SK-N-SH treated with all-trans-retinoic acid at 6 μM for 48 hours (cell line): ENCODE measurements around the gene U2SURP.

Source experiments
- ARNTL ChIP-seq: fragments of 450-650 bp; formaldehyde crosslinking; IDR thresholded peaks from 2 replicates; pipeline ENCODE4 v1.5.0; 2020; ENCODE audit warnings: low read depth, mild to moderate bottlenecking, moderate library complexity, borderline replicate concordance
- BACH2 ChIP-seq: fragments of 250-450 bp; sonication (Bioruptor Pico); IDR thresholded peaks from 2 replicates; pipeline ENCODE4 v1.9.0; 2021; ENCODE audit warnings: mild to moderate bottlenecking, borderline replicate concordance
- CSDC2 ChIP-seq: fragments of 250-450 bp; sonication (Bioruptor Pico); IDR thresholded peaks from 2 replicates; pipeline ENCODE4 v1.5.0; 2020; ENCODE audit warnings: mild to moderate bottlenecking, moderate library complexity
- CSRNP3 ChIP-seq: fragments of 250-450 bp; sonication (Bioruptor Pico); IDR thresholded peaks from 2 replicates; pipeline ENCODE4 v1.5.1; 2021; ENCODE audit warnings: mild to moderate bottlenecking, moderate library complexity
- GLIS3 ChIP-seq: fragments of 250-450 bp; sonication (Bioruptor Pico); IDR thresholded peaks from 2 replicates; pipeline ENCODE4 v1.5.0; 2020; ENCODE audit warnings: mild to moderate bottlenecking, moderate library complexity
- OSR1 ChIP-seq: fragments of 250-450 bp; sonication (Bioruptor Pico); IDR thresholded peaks from 2 replicates; pipeline ENCODE4 v1.8.0; 2022; ENCODE audit warnings: moderate library complexity, mild to moderate bottlenecking, inconsistent platforms
- POU6F1 ChIP-seq: fragments of 250-450 bp; sonication (Bioruptor Pico); IDR thresholded peaks from 2 replicates; pipeline ENCODE4 v1.8.0; 2021; ENCODE audit warnings: low read depth, mild to moderate bottlenecking, moderate library complexity, borderline replicate concordance
- RARB ChIP-seq: fragments of 250-450 bp; sonication (Bioruptor Pico); IDR thresholded peaks from 2 replicates; pipeline ENCODE4 v1.8.0; 2021; ENCODE audit warnings: mild to moderate bottlenecking, moderate library complexity
- TCF4 ChIP-seq: fragments of 250-450 bp; sonication (Bioruptor Pico); IDR thresholded peaks from 2 replicates; pipeline ENCODE4 v1.8.0; 2021; ENCODE audit warnings: mild to moderate bottlenecking, moderate library complexity, borderline replicate concordance
- TOX ChIP-seq: fragments of 250-450 bp; sonication (Bioruptor Pico); IDR thresholded peaks from 2 replicates; pipeline ENCODE4 v1.8.0; 2021; ENCODE audit warnings: mild to moderate bottlenecking, moderate library complexity, borderline replicate concordance
- ZFP3 ChIP-seq: fragments of 250-450 bp; sonication (Bioruptor Pico); IDR thresholded peaks from 2 replicates; pipeline ENCODE4 v1.5.0; 2020; ENCODE audit warnings: mild to moderate bottlenecking, moderate library complexity
- ZFP30 ChIP-seq: fragments of 450-650 bp; formaldehyde crosslinking; IDR thresholded peaks from 2 replicates; pipeline ENCODE4 v1.5.0; 2022; ENCODE audit warnings: mild to moderate bottlenecking, moderate library complexity
- ZNF565 ChIP-seq: fragments of 450-650 bp; formaldehyde crosslinking; conservative IDR thresholded peaks from 2 replicates; pipeline ENCODE4 v1.5.0; 2020; ENCODE audit warnings: low read depth, mild to moderate bottlenecking, moderate library complexity
- TF ChIP-seq, protein P1 (sequence below): fragments of 250-450 bp; sonication (Bioruptor Pico); IDR thresholded peaks from 2 replicates; pipeline ENCODE4 v1.8.0; 2020; ENCODE audit warnings: mild to moderate bottlenecking, moderate library complexity, borderline replicate concordance

DNA sequence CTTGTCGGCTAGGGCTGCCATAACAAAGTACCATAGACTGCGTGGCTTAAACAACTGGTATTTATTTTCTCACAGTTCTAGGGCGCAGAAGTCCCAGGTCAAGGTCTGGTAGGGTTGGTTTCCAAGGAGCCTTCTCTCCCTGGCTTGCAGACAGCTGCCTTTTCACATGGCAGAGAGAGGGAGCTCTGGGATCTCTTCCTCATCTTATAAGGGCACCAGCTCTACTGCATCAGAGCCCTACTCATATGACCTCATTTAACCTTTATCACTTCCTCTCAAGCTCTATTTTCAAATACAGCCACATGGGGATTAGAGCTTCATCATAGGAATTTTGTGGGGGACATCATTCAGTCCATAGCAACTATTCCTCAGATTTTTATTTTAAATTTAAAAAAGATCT lies 20.3 kb upstream of the U2SURP start:
- no peak for TF ChIP-seq ZNF565 (CRISPR knock-in tag)
- no peak for TF ChIP-seq CSRNP3 (CRISPR knock-in tag)
- TF ChIP-seq ZFP3 (CRISPR knock-in tag): no peak
- no peak for TF ChIP-seq GLIS3
- no peak for TF ChIP-seq TOX (CRISPR knock-in tag)
- TF ChIP-seq RARB (CRISPR knock-in tag): no peak
- TF ChIP-seq, protein P1, sequence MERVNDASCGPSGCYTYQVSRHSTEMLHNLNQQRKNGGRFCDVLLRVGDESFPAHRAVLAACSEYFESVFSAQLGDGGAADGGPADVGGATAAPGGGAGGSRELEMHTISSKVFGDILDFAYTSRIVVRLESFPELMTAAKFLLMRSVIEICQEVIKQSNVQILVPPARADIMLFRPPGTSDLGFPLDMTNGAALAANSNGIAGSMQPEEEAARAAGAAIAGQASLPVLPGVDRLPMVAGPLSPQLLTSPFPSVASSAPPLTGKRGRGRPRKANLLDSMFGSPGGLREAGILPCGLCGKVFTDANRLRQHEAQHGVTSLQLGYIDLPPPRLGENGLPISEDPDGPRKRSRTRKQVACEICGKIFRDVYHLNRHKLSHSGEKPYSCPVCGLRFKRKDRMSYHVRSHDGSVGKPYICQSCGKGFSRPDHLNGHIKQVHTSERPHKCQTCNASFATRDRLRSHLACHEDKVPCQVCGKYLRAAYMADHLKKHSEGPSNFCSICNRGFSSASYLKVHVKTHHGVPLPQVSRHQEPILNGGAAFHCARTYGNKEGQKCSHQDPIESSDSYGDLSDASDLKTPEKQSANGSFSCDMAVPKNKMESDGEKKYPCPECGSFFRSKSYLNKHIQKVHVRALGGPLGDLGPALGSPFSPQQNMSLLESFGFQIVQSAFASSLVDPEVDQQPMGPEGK (CRISPR knock-in tag): no peak
- no peak for TF ChIP-seq BACH2 (CRISPR knock-in tag)
- TF ChIP-seq OSR1: no peak
- no peak for TF ChIP-seq ARNTL
- no peak for TF ChIP-seq CSDC2 (CRISPR knock-in tag)
- no peak for TF ChIP-seq POU6F1 (CRISPR knock-in tag)
- TF ChIP-seq ZFP30 (CRISPR knock-in tag): no peak
- TF ChIP-seq TCF4 (CRISPR knock-in tag): no peak
